Small intestine (tissue), 7 donors: ENCODE data around the gene PITPNM3. TPM values are rescaled to one million over a fixed set of nuclear protein-coding genes. Genes with fewer than 3 reads are reported as not detected.

Source experiments
- DNase-seq, 2 donors: peaks; one replicate each; pipeline versions ENCODE4 v3.0.0 to v3.0.0-alpha.2; 2013
- FAIRE-seq: peaks from 2 replicates; lab custom pipeline; 2012; peaks lifted over from hg19 to GRCh38; lab: Jason Lieb, UNC
- H3K27ac ChIP-seq, 3 donors: one replicate each; pipeline ENCODE4 v1.5.1; 2013; ENCODE audit warnings: low read length in 2 of 3, mild to moderate bottlenecking in 2 of 3, control low read depth in 1 of 3, inconsistent platforms in 1 of 3, low read depth in 1 of 3, moderate library complexity in 1 of 3
- H3K27me3 ChIP-seq, 3 donors: one replicate each; pipeline ENCODE4 v1.6.1; 2013; ENCODE audit warnings: low read length in 3 of 3, inconsistent platforms in 1 of 3; ENCODE audit not compliant: control insufficient read depth in 3 of 3, insufficient read depth in 3 of 3
- H3K36me3 ChIP-seq, 3 donors: one replicate each; pipeline ENCODE4 v1.6.1; 2013; ENCODE audit warnings: low read length in 3 of 3, inconsistent platforms in 1 of 3, low read depth in 1 of 3, mild to moderate bottlenecking in 1 of 3, moderate library complexity in 1 of 3; ENCODE audit not compliant: control insufficient read depth in 3 of 3, insufficient read depth in 2 of 3
- H3K4me1 ChIP-seq, 3 donors: one replicate each; pipeline ENCODE4 v1.6.1; 2013; ENCODE audit warnings: low read length in 2 of 3, inconsistent platforms in 1 of 3, low read depth in 1 of 3, mild to moderate bottlenecking in 1 of 3, moderate library complexity in 1 of 3; ENCODE audit not compliant: control insufficient read depth in 3 of 3, insufficient read depth in 2 of 3
- H3K4me3 ChIP-seq, 3 donors: one replicate each; pipeline ENCODE4 v1.5.1; 2013; ENCODE audit warnings: low read length in 3 of 3, control low read depth in 1 of 3, inconsistent platforms in 1 of 3, low read depth in 1 of 3, mild to moderate bottlenecking in 1 of 3, moderate library complexity in 1 of 3
- H3K9me3 ChIP-seq, 2 donors: one replicate each; pipeline ENCODE4 v1.6.1; 2013; ENCODE audit warnings: low read depth in 1 of 2, low read length in 1 of 2; ENCODE audit not compliant: control insufficient read depth in 2 of 2, insufficient read depth in 1 of 2
- WGBS, 3 donors: extraction: QIAGEN DNeasy Blood & Tissue Kit; methylation state at CpG; one replicate each; pipeline ENCODE4 v1.1.7; 2013; 5-methylcytosine and 5-hydroxymethylcytosine counted together
- polyA plus RNA-seq, 4 donors: library from polyadenylated mRNA; stranded (reverse) in 3 of 4; unstranded in 1 of 4; fragments of 200-250 nt in 3 of 4; fragments of 120-200 nt in 1 of 4; gene quantifications; one replicate each; pipeline versions ENCODE4 v1.2.1 to v1.2.3, GENCODE V29; 2013
- donor health status: healthy with polysubstance abuse.
- donor health status: control.
- donor health status: control.
- donor health status: Bipolar disorder and iron deficiency.
- donor health status: healthy.

The PITPNM3 gene
- polyA plus RNA-seq, 4 donors = 0.22 to 1.7 (median 0.70) TPM

DNA sequence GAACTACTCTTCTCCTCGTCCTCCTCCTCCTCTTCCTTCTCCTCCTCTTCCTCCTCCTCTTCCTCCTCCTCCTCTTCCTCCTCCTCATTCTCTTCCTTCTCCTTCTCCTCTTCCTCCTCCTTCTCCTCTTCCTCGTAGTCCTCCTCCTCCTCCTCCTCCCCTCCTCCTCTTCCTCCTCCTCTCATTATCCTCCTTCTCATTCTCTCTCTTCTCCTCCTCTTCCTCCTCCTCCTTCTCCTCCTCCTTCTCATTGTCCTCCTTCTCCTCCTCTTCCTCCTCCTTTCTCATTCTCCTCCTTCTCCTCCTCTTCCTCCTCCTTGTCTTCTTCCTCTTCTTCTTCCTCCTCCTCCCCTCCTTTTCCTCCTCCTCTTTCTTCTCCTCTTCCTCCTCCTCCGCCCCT lies 4.1 kb upstream of the PITPNM3 start:
- H3K4me1 ChIP-seq = peaks cover 0 to 4% (median 0%) of the 10 kb centered on the region in 3 donors
- peaks cover 0 to 19% (median 0%) of the 10 kb centered on the region in 3 donors for H3K27me3 ChIP-seq
- 59 to 74% (median 59%) methylated on average over 3 of the region's 3 CpGs for WGBS, 3 donors
- H3K36me3 ChIP-seq = no peaks in the 10 kb centered on the region
- no peak overlapping the region for H3K27ac ChIP-seq
- no peaks in the 10 kb centered on the region for H3K9me3 ChIP-seq
- no peak overlapping the region for H3K4me3 ChIP-seq
- FAIRE-seq (no peak), DNase-seq (no peak)

DNA sequence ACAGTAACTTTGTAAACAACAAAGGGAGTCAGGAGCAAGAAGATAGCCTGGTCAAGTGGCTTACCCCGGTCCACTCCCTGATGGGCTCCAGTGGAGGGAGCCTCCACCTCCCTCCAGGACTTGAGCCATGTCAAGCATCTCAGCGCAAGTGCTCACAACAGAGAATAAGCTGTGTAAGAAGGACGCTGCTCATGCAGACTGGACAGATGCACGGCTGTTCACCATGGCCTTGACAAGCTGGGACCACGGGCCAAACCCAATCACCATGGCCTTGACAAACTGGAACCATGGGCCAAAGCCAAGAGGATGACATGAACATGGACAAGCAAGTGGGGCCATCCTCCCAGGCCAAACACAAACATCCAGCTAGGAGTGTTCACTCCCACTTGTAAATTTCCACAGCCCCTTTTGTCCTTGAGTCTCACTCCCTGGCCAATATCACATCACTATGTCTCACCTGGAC lies 3.4 kb upstream of the PITPNM3 start:
- no peaks in the 10 kb centered on the region for H3K36me3 ChIP-seq
- 91 to 95% (median 92%) methylated on average over 5 of the region's 5 CpGs for WGBS, 3 donors
- peaks cover 0 to 11% (median 0%) of the 10 kb centered on the region in 3 donors for H3K4me1 ChIP-seq
- no peak overlapping the region for H3K4me3 ChIP-seq
- no peaks in the 10 kb centered on the region for H3K9me3 ChIP-seq
- H3K27ac ChIP-seq = no peak overlapping the region
- H3K27me3 ChIP-seq = peaks cover 0 to 26% (median 5%) of the 10 kb centered on the region in 3 donors
- FAIRE-seq (no peak), DNase-seq (no peak)

DNA sequence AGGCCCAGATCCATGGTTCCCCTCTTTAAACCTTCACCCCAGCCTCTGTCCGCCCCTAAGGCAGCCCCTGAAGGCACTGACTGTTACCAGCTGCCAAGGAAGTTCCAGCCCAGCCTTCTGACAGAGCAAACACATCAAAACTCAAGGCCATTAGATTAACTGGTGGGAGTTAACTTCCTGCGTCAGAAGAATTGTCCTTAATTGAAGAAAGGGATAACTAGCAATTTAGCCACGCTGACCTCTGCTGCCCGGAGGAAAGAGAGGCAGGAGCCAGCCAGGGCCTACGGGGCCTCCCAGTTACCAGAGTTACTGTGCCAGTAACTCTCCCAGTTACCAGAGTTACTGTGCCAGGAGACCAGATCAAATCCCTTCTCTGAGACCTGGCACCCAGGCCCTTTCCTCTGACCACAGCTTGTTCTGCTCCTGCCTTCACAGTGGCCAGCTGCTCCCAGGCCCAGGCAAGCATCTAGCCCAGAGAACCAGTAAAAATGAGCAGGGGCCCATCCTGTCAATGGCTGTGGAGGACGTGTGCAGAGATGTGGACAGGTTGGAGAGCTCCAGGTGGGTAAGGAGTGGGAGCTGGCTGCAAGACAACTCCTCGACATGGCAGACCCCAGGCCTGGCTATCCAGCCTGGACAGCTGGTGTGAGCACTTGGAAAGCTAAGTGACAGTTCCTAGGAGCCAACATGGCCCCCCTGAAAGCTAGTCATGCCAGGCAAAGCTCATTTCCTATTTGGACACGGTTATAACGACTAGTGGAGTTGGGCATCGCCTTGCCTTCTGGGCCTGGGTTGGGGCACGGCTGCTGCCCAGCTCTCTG lies 2.8 kb upstream of the PITPNM3 start:
- Histone ChIP-seq H3K36me3 (no peaks in the 10 kb centered on the region), H3K4me1 (peaks cover 0 to 12% (median 0%) of the 10 kb centered on the region in 3 donors), H3K4me3 (no peak overlapping the region), H3K9me3 (no peaks in the 10 kb centered on the region), H3K27me3 (peaks cover 0 to 32% (median 10%) of the 10 kb centered on the region in 3 donors), H3K27ac (no peak overlapping the region)
- DNase-seq (no peak), FAIRE-seq (no peak)
- 73 to 75% (median 74%) methylated on average over 11 of the region's 11 CpGs for WGBS, 3 donors

GRCh38 chr17:6558276-6558675 lies 1.9 kb upstream of the PITPNM3 start:
- WGBS, 3 donors = 75 to 85% (median 82%) methylated on average over 6 of the region's 6 CpGs
- Histone ChIP-seq H3K27me3 (peaks cover 0 to 34% (median 10%) of the 10 kb centered on the region in 3 donors), H3K36me3 (no peaks in the 10 kb centered on the region), H3K9me3 (no peaks in the 10 kb centered on the region), H3K4me1 (peaks cover 0 to 12% (median 0%) of the 10 kb centered on the region in 3 donors), H3K27ac (no peak overlapping the region), H3K4me3 (no peak overlapping the region)
- DNase-seq = no peak
- no peak for FAIRE-seq

GRCh38 chr17:6557040-6557438 lies 684 bp upstream of the PITPNM3 start:
- Histone ChIP-seq H3K27ac (no peak overlapping the region), H3K9me3 (no peaks in the 10 kb centered on the region), H3K27me3 (peaks cover 0 to 34% (median 10%) of the 10 kb centered on the region in 3 donors), H3K4me1 (peaks cover 0 to 19% (median 1%) of the 10 kb centered on the region in 3 donors), H3K36me3 (no peaks in the 10 kb centered on the region), H3K4me3 (peak overlapping the region in 1 of 3 donors; percentile 15)
- FAIRE-seq = no peak
- no peak for DNase-seq
- 44 to 64% (median 60%) methylated on average over 9 of the region's 9 CpGs for WGBS, 3 donors

DNA sequence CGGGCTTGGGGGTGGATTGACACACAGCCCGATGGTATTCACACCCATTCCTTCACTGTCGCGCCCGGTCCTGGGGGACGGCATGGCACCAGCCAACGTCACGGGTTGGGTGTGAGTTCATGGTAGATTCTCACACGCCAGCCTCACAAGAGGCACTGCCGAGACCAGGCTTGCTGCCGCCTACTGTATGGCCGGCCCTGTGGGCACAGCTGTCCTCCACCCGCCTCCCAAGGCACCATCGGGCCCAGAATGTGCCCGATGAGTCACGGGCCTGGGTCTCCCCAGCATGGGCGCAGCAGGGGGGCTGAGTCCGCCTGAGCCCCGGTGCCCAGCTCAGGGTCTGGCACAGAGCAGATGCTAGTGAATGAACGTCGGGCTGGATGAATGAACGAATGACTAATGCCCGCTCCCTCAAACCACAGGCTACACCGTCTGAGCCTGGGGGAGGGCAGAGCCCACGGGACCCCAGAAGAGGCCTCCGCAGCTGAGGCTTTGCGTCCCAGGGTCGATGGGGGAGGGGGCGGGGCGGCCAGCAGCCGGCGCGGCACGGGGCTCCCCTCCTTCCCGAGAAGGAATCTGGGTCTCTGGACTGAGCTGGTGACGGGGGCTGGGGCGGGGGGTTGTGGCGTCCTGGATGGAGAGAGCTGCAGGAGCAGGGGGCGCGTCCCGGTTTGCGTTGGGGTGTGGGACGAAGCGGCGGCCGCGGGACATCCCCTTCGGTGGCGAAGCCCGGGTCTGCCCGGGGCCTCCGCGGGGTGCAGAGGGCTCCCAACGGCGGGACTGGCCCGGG lies 829 bp downstream of the PITPNM3 start:
- DNase-seq (peak; percentile 38 to 68), FAIRE-seq (no peak)
- Histone ChIP-seq H3K4me3 (peak overlapping the region; percentile 30 to 51 (median 33)), H3K4me1 (peaks cover 0 to 23% (median 2%) of the 10 kb centered on the region in 3 donors), H3K27me3 (peaks cover 0 to 34% (median 10%) of the 10 kb centered on the region in 3 donors), H3K36me3 (no peaks in the 10 kb centered on the region), H3K27ac (no peak overlapping the region), H3K9me3 (no peaks in the 10 kb centered on the region)
- WGBS, 3 donors = 2 to 3% (median 2%) methylated on average over 33 to 56 of the region's 56 CpGs

DNA sequence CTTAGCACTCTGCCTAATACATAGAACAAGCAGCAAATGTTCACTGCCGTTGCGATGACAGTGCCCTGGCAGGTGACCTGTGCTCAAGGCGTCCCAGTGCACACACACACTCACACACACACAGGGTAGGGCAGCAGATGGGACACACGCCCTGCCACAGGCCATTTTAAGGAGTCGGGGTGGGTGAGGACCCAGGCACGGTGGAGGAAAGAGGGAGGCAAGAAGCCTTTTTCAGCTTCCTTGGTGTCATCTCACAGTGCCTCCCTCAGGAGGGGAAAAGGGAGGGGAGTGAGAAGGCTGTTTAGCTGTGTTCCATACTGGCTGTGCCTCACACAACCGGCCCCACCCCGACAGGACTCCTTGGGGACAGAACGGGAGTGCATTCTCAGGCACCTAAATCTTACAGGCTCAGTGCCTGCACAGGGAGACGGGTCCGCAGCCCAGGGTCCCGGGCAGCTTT lies 1.5 kb downstream of the PITPNM3 start:
- no peak overlapping the region for H3K27ac ChIP-seq
- WGBS, 3 donors = 10 to 29% (median 27%) methylated on average over 12 of the region's 12 CpGs
- peaks cover 0 to 34% (median 10%) of the 10 kb centered on the region in 3 donors for H3K27me3 ChIP-seq
- no peak for FAIRE-seq
- peaks cover 0 to 23% (median 2%) of the 10 kb centered on the region in 3 donors for H3K4me1 ChIP-seq
- H3K36me3 ChIP-seq = no peaks in the 10 kb centered on the region
- no peaks in the 10 kb centered on the region for H3K9me3 ChIP-seq
- peak; percentile 22 to 43 for DNase-seq
- H3K4me3 ChIP-seq = no peak overlapping the region

GRCh38 chr17:6554342-6554741 lies 2.0 kb downstream of the PITPNM3 start:
- DNase-seq (no peak), FAIRE-seq (no peak)
- no peaks in the 10 kb centered on the region for H3K9me3 ChIP-seq
- peaks cover 0 to 23% (median 2%) of the 10 kb centered on the region in 3 donors for H3K4me1 ChIP-seq
- peaks cover 0 to 34% (median 10%) of the 10 kb centered on the region in 3 donors for H3K27me3 ChIP-seq
- H3K36me3 ChIP-seq = no peaks in the 10 kb centered on the region
- WGBS, 3 donors = 76 to 81% (median 78%) methylated on average over 4 of the region's 4 CpGs
- H3K27ac ChIP-seq = no peak overlapping the region
- H3K4me3 ChIP-seq = no peak overlapping the region
